ENCODE measurements around the gene DMXL2. TPM values are rescaled to one million over a fixed set of nuclear protein-coding genes. Genes with fewer than 3 reads are reported as not detected.

DMXL2 gene
- total and polyA plus RNA-seq, 2 experiments from 2014 or later, result 6.1 to 61.1 TPM

- H3K9me2 ChIP-seq (ENCODE audit: insufficient read depth), result 0 out of 2 replicates have a peak, but pooled peaks cover 4% of the 10 kb centered on the region
- H3K36me3 ChIP-seq (ENCODE audit: insufficient read depth), result no peaks in the 10 kb centered on the region
- ATAC-seq (no peak), DNase-seq (ENCODE audit: low spot score) (no peak)
- H3K79me2 ChIP-seq (replicated peaks; ENCODE audit: insufficient read depth), result no peaks in the 10 kb centered on the region
- H3K4me2 ChIP-seq, result no peak overlapping the region
- peaks cover 6% of the 10 kb centered on the region; the same call in 1 of the 2 replicates for H3K4me1 ChIP-seq (ENCODE audit: insufficient read depth)
- Mint-ChIP-seq H3K27ac (no peak overlapping the region), H3K36me3 (ENCODE audit: low read depth) (no peaks in the 10 kb centered on the region), H3K27me3 (ENCODE audit: insufficient read depth, low read depth, poor library complexity) (peaks cover 2% of the 10 kb centered on the region), H3K4me3 (no peak overlapping the region), H3K9me3 (no peaks in the 10 kb centered on the region), H3K4me1 (peaks cover 21% of the 10 kb centered on the region)
- H3K4me3 ChIP-seq, result no peak overlapping the region
- no peak overlapping the region for H3K27ac ChIP-seq (ENCODE audit: low read depth)
- H2AFZ ChIP-seq, result no peak overlapping the region
- no peaks in the 10 kb centered on the region for H4K20me1 ChIP-seq (replicated peaks; ENCODE audit: insufficient read depth)
- H3F3A ChIP-seq (replicated peaks; ENCODE audit: low read depth), result no peaks in the 10 kb centered on the region
- no peaks in the 10 kb centered on the region for H3K27me3 ChIP-seq (ENCODE audit: insufficient read depth)
- TF ChIP-seq CREB1 (CRISPR knock-in tag; IDR thresholded peaks at IDR 0.05; ENCODE audit: low read depth) (no peak), ZNF114 (CRISPR knock-in tag; IDR thresholded peaks at IDR 0.05) (no peak), POLR2AphosphoS5 (IDR thresholded peaks at IDR 0.05; ENCODE audit: low read depth) (no peak), EZH2 (IDR thresholded peaks at IDR 0.05; ENCODE audit: low read depth, unreplicated experiment) (no peak), JUNB (IDR thresholded peaks at IDR 0.05; ENCODE audit: unreplicated experiment) (no peak), STAT1 (IDR thresholded peaks at IDR 0.05; ENCODE audit: unreplicated experiment) (no peak), ZNF331 (CRISPR knock-in tag; IDR thresholded peaks at IDR 0.05; ENCODE audit: low read depth) (no peak), REST (IDR thresholded peaks at IDR 0.05; ENCODE audit: unreplicated experiment) (no peak), CTCF (conservative IDR thresholded peaks at IDR 0.05; ENCODE audit: low read depth in 2 of 2) (no peak), NANOG (IDR thresholded peaks at IDR 0.05; ENCODE audit: borderline replicate concordance) (no peak), EZH2phosphoT487 (IDR thresholded peaks at IDR 0.05; ENCODE audit: unreplicated experiment) (no peak)
- TF ChIP-seq, protein P1, sequence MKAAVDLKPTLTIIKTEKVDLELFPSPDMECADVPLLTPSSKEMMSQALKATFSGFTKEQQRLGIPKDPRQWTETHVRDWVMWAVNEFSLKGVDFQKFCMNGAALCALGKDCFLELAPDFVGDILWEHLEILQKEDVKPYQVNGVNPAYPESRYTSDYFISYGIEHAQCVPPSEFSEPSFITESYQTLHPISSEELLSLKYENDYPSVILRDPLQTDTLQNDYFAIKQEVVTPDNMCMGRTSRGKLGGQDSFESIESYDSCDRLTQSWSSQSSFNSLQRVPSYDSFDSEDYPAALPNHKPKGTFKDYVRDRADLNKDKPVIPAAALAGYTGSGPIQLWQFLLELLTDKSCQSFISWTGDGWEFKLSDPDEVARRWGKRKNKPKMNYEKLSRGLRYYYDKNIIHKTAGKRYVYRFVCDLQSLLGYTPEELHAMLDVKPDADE (IDR thresholded peaks at IDR 0.05), result no peak
- TF ChIP-seq, protein P2, sequence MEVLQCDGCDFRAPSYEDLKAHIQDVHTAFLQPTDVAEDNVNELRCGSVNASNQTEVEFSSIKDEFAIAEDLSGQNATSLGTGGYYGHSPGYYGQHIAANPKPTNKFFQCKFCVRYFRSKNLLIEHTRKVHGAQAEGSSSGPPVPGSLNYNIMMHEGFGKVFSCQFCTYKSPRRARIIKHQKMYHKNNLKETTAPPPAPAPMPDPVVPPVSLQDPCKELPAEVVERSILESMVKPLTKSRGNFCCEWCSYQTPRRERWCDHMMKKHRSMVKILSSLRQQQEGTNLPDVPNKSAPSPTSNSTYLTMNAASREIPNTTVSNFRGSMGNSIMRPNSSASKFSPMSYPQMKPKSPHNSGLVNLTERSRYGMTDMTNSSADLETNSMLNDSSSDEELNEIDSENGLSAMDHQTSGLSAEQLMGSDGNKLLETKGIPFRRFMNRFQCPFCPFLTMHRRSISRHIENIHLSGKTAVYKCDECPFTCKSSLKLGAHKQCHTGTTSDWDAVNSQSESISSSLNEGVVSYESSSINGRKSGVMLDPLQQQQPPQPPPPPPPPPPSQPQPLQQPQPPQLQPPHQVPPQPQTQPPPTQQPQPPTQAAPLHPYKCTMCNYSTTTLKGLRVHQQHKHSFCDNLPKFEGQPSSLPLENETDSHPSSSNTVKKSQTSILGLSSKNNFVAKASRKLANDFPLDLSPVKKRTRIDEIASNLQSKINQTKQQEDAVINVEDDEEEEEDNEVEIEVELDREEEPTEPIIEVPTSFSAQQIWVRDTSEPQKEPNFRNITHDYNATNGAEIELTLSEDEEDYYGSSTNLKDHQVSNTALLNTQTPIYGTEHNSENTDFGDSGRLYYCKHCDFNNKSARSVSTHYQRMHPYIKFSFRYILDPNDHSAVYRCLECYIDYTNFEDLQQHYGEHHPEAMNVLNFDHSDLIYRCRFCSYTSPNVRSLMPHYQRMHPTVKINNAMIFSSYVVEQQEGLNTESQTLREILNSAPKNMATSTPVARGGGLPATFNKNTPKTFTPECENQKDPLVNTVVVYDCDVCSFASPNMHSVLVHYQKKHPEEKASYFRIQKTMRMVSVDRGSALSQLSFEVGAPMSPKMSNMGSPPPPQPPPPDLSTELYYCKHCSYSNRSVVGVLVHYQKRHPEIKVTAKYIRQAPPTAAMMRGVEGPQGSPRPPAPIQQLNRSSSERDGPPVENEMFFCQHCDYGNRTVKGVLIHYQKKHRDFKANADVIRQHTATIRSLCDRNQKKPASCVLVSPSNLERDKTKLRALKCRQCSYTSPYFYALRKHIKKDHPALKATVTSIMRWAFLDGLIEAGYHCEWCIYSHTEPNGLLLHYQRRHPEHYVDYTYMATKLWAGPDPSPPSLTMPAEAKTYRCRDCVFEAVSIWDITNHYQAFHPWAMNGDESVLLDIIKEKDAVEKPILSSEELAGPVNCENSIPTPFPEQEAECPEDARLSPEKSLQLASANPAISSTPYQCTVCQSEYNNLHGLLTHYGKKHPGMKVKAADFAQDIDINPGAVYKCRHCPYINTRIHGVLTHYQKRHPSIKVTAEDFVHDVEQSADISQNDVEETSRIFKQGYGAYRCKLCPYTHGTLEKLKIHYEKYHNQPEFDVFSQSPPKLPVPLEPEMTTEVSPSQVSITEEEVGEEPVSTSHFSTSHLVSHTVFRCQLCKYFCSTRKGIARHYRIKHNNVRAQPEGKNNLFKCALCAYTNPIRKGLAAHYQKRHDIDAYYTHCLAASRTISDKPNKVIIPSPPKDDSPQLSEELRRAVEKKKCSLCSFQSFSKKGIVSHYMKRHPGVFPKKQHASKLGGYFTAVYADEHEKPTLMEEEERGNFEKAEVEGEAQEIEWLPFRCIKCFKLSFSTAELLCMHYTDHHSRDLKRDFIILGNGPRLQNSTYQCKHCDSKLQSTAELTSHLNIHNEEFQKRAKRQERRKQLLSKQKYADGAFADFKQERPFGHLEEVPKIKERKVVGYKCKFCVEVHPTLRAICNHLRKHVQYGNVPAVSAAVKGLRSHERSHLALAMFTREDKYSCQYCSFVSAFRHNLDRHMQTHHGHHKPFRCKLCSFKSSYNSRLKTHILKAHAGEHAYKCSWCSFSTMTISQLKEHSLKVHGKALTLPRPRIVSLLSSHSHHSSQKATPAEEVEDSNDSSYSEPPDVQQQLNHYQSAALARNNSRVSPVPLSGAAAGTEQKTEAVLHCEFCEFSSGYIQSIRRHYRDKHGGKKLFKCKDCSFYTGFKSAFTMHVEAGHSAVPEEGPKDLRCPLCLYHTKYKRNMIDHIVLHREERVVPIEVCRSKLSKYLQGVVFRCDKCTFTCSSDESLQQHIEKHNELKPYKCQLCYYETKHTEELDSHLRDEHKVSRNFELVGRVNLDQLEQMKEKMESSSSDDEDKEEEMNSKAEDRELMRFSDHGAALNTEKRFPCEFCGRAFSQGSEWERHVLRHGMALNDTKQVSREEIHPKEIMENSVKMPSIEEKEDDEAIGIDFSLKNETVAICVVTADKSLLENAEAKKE (CRISPR knock-in tag; IDR thresholded peaks at IDR 0.05), result no peak
Measured at GRCh38 chr15:51414256-51414860, 208.2 kb downstream of the DMXL2 start.
